H9 (cell line): ENCODE measurements around the gene HECW1. TPM values are rescaled to one million over a fixed set of nuclear protein-coding genes. Genes with fewer than 3 reads are reported as not detected.

Experiments used
- DNase-seq: peaks from one replicate; pipeline ENCODE4 v3.0.0-alpha.2; 2017
- H2AFZ ChIP-seq: one replicate; pipeline ENCODE4 v1.6.1; 2013; ENCODE audit warnings: mild to moderate bottlenecking, low read length, control low read depth, moderate library complexity
- H2AK5ac ChIP-seq: 2 replicates; pipeline ENCODE4 v1.6.1; 2013; ENCODE audit warnings: low read length, control low read depth, mixed read lengths; ENCODE audit not compliant: insufficient read length
- H2BK120ac ChIP-seq: one replicate; pipeline ENCODE4 v1.6.1; 2013; ENCODE audit warnings: low read depth, mild to moderate bottlenecking, low read length, control low read depth, inconsistent platforms; ENCODE audit not compliant: poor library complexity, severe bottlenecking
- H2BK12ac ChIP-seq: 2 replicates; pipeline ENCODE4 v1.6.1; 2013; ENCODE audit warnings: low read length, control low read depth, mixed read lengths, low read depth; ENCODE audit not compliant: insufficient read length
- H2BK15ac ChIP-seq: 2 replicates; pipeline ENCODE4 v1.6.1; 2013; ENCODE audit warnings: low read depth, low read length, control low read depth
- H2BK20ac ChIP-seq: one replicate; pipeline ENCODE4 v1.6.1; 2013; ENCODE audit warnings: low read depth, mild to moderate bottlenecking, low read length, control low read depth, inconsistent platforms; ENCODE audit not compliant: poor library complexity, severe bottlenecking
- H2BK5ac ChIP-seq: 2 replicates; pipeline ENCODE4 v1.6.1; 2013; ENCODE audit warnings: low read length, control low read depth, mixed read lengths; ENCODE audit not compliant: insufficient read length
- H3K14ac ChIP-seq: 2 replicates; pipeline ENCODE4 v1.6.1; 2013; ENCODE audit warnings: low read length, control low read depth; ENCODE audit not compliant: insufficient read depth
- H3K18ac ChIP-seq: 2 replicates; pipeline ENCODE4 v1.6.1; 2013; ENCODE audit warnings: low read depth, mild to moderate bottlenecking, mixed read lengths, low read length, control low read depth; ENCODE audit not compliant: insufficient read length
- H3K23ac ChIP-seq: 2 replicates; pipeline ENCODE4 v1.6.1; 2013; ENCODE audit warnings: low read length, control low read depth, mixed read lengths, low read depth; ENCODE audit not compliant: insufficient read length
- H3K23me2 ChIP-seq: 2 replicates; pipeline ENCODE4 v1.6.1; 2013; ENCODE audit warnings: low read depth, mild to moderate bottlenecking, mixed read lengths, low read length, control low read depth; ENCODE audit not compliant: insufficient read length, poor library complexity, severe bottlenecking
- H3K27ac ChIP-seq: 2 replicates; pipeline ENCODE4 v1.5.1; 2013; ENCODE audit warnings: low read length, control low read depth, mixed read lengths, low read depth; ENCODE audit not compliant: insufficient read length
- H3K27me3 ChIP-seq: 2 replicates; pipeline ENCODE4 v1.6.1; 2013; ENCODE audit warnings: low read length, control low read depth, inconsistent platforms; ENCODE audit not compliant: insufficient read depth
- H3K4ac ChIP-seq: 2 replicates; pipeline ENCODE4 v1.6.1; 2013; ENCODE audit warnings: low read depth, mild to moderate bottlenecking, control low read depth, inconsistent platforms, low read length, moderate library complexity
- H3K4me1 ChIP-seq: 2 replicates; pipeline ENCODE4 v1.6.1; 2013; ENCODE audit warnings: low read length, control low read depth, inconsistent platforms; ENCODE audit not compliant: insufficient read depth
- H3K4me2 ChIP-seq: 2 replicates; pipeline ENCODE4 v1.6.1; 2013; ENCODE audit warnings: low read length, control low read depth, mixed read lengths; ENCODE audit not compliant: insufficient read length, insufficient read depth
- H3K56ac ChIP-seq: 2 replicates; pipeline ENCODE4 v1.6.1; 2013; ENCODE audit warnings: low read depth, mild to moderate bottlenecking, mixed read lengths, low read length, control low read depth; ENCODE audit not compliant: insufficient read length
- H3K79me1 ChIP-seq: 2 replicates; pipeline ENCODE4 v1.6.1; 2013; ENCODE audit warnings: low read depth, mild to moderate bottlenecking, moderate library complexity, low read length, control low read depth, inconsistent platforms; ENCODE audit not compliant: insufficient read depth, poor library complexity, severe bottlenecking
- H3K79me2 ChIP-seq: 2 replicates; pipeline ENCODE4 v1.6.1; 2013; ENCODE audit warnings: low read length, control low read depth, inconsistent platforms; ENCODE audit not compliant: insufficient read depth
- H3K9ac ChIP-seq: 2 replicates; pipeline ENCODE4 v1.6.1; 2013; ENCODE audit warnings: low read length, control low read depth, mixed read lengths; ENCODE audit not compliant: insufficient read length; ENCODE audit errors: extremely low read depth
- H3K9me3 ChIP-seq: one replicate; pipeline ENCODE4 v1.6.1; 2013; ENCODE audit warnings: low read depth, low read length, inconsistent platforms; ENCODE audit not compliant: control insufficient read depth
- H3T11ph ChIP-seq: one replicate; pipeline ENCODE4 v1.6.1; 2013; ENCODE audit warnings: mild to moderate bottlenecking, low read length, control low read depth, inconsistent platforms
- H4K20me1 ChIP-seq: one replicate; pipeline ENCODE4 v1.6.1; 2013; ENCODE audit not compliant: control insufficient read depth, insufficient read length, insufficient read depth
- H4K5ac ChIP-seq: 2 replicates; pipeline ENCODE4 v1.6.1; 2013; ENCODE audit warnings: low read depth, mild to moderate bottlenecking, mixed read lengths, low read length, control low read depth; ENCODE audit not compliant: insufficient read length
- H4K8ac ChIP-seq: replicated peaks from 2 replicates; pipeline ENCODE4 v1.6.1; 2013; ENCODE audit warnings: low read length, control low read depth, mixed read lengths, low read depth; ENCODE audit not compliant: insufficient read length
- H4K91ac ChIP-seq: 2 replicates; pipeline ENCODE4 v1.6.1; 2013; ENCODE audit warnings: low read depth, mild to moderate bottlenecking, moderate library complexity, mixed read lengths, low read length, control low read depth; ENCODE audit not compliant: insufficient read length
- H3K27ac Mint-ChIP-seq, 3 experiments: 2 replicates in 2 of 3; 3 replicates in 1 of 3; pipeline ENCODE4 v1.8.0; 2020 to 2021; ENCODE audit warnings: mixed read lengths in 3 of 3, mild to moderate bottlenecking in 1 of 3, moderate library complexity in 1 of 3
- H3K27me3 Mint-ChIP-seq: 2 replicates; pipeline ENCODE4 v1.8.0; 2021; ENCODE audit warnings: low read depth, mild to moderate bottlenecking, moderate library complexity, mixed read lengths
- H3K36me3 Mint-ChIP-seq, 3 experiments: 2 replicates in 2 of 3; 3 replicates in 1 of 3; pipeline ENCODE4 v1.8.0; 2020 to 2021; ENCODE audit warnings: low read depth in 3 of 3, mixed read lengths in 3 of 3; ENCODE audit not compliant: insufficient read depth in 1 of 3
- H3K4me1 Mint-ChIP-seq, 2 experiments: 2 replicates each; pipeline ENCODE4 v1.8.0; 2020; ENCODE audit warnings: mixed read lengths in 2 of 2
- H3K4me3 Mint-ChIP-seq, 2 experiments: 2 replicates in 1 of 2; 3 replicates in 1 of 2; pipeline ENCODE4 v1.8.0; 2020 to 2021; ENCODE audit warnings: mild to moderate bottlenecking in 2 of 2, mixed read lengths in 2 of 2, moderate library complexity in 1 of 2
- H3K9me3 Mint-ChIP-seq, 2 experiments: 2 replicates in 1 of 2; 3 replicates in 1 of 2; pipeline ENCODE4 v1.8.0; 2020; ENCODE audit warnings: mild to moderate bottlenecking in 2 of 2, mixed read lengths in 2 of 2, moderate library complexity in 1 of 2
- WGBS: extraction: QIAGEN DNeasy Blood & Tissue Kit; methylation state at CpG from one replicate; pipeline ENCODE4 v1.1.7; 2013; ENCODE audit warnings: missing lambda C conversion rate, low lambda C conversion rate, mixed read lengths; ENCODE audit not compliant: insufficient read length; ENCODE audit errors: extremely low coverage; 5-methylcytosine and 5-hydroxymethylcytosine counted together
- total RNA-seq: library from RNA; stranded (reverse); gene quantifications from 2 replicates; pipeline ENCODE4 v1.2.1, GENCODE V29; 2021
- TF ChIP-seq, protein P1 (sequence below): fragments of 200-600 bp; sonication (generic); conservative IDR thresholded peaks from 3 replicates; pipeline ENCODE4 v1.8.0; 2021; ENCODE audit warnings: antibody characterized with exemption, mild to moderate bottlenecking

Gene HECW1
- total RNA-seq, 1 experiment from 2014 or later: 5.0 TPM

DNA sequence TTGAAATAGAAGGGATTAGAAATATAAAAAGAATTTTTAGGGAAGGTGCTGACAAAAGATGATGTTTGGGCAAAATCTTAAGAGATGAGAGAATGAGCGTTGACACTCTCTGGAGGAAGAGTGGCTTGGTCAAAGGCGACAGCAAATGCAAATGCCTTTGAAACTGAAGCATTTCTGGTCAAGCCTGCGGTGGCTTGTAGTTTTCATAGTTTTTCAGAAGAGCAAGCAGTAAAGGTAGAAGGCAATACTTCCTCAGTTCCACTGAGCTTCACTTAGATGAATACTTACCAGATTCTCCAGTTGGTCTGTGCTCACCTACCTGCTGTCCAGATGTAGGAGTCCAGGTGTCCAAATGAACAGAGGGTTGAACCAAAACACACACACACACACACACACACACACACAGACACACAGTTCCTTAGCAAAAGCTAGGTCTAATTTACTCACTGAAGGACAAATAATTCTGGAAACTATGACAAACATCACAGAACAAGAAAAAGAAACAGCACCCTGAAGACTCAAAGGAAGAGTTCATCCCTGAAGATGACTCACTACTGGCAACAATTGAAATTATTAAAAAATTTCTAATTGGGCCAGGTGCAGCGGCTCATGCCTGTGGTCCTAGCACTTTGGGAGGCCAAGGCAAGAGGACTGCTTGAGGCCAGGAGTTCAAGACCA is 458.4 kb downstream of the HECW1 start:
- no peaks in the 10 kb centered on the region for H4K20me1 ChIP-seq
- H2BK5ac ChIP-seq: no peak overlapping the region
- DNase-seq: no peak
- no peaks in the 10 kb centered on the region for H3K36me3 Mint-ChIP-seq
- no peak overlapping the region for H3K27ac Mint-ChIP-seq
- no peaks in the 10 kb centered on the region for H3K9me3 ChIP-seq
- no peak overlapping the region for H2BK15ac ChIP-seq
- H3K4ac ChIP-seq: no peak overlapping the region
- H3K14ac ChIP-seq: no peak overlapping the region
- no peaks in the 10 kb centered on the region for H3K23me2 ChIP-seq
- no peak overlapping the region for H3K4me2 ChIP-seq
- no peak overlapping the region for H2BK12ac ChIP-seq
- H3K23ac ChIP-seq: no peak overlapping the region
- H3K4me1 Mint-ChIP-seq: no peaks in the 10 kb centered on the region
- H3K9ac ChIP-seq: no peak overlapping the region
- no peaks in the 10 kb centered on the region for H3K27me3 ChIP-seq
- no peak overlapping the region for H2BK120ac ChIP-seq
- H3K9me3 Mint-ChIP-seq: no peaks in the 10 kb centered on the region
- WGBS: no CpG with 5 or more reads among the region's 4 CpGs
- H2AFZ ChIP-seq: no peak overlapping the region
- H2AK5ac ChIP-seq: no peak overlapping the region
- no peak overlapping the region for H3T11ph ChIP-seq
- H4K91ac ChIP-seq: no peak overlapping the region
- H3K27me3 Mint-ChIP-seq: no peaks in the 10 kb centered on the region
- H3K4me3 Mint-ChIP-seq: no peak overlapping the region
- TF ChIP-seq, protein P1, sequence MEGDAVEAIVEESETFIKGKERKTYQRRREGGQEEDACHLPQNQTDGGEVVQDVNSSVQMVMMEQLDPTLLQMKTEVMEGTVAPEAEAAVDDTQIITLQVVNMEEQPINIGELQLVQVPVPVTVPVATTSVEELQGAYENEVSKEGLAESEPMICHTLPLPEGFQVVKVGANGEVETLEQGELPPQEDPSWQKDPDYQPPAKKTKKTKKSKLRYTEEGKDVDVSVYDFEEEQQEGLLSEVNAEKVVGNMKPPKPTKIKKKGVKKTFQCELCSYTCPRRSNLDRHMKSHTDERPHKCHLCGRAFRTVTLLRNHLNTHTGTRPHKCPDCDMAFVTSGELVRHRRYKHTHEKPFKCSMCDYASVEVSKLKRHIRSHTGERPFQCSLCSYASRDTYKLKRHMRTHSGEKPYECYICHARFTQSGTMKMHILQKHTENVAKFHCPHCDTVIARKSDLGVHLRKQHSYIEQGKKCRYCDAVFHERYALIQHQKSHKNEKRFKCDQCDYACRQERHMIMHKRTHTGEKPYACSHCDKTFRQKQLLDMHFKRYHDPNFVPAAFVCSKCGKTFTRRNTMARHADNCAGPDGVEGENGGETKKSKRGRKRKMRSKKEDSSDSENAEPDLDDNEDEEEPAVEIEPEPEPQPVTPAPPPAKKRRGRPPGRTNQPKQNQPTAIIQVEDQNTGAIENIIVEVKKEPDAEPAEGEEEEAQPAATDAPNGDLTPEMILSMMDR: no peak
- H3K4me1 ChIP-seq: no peaks in the 10 kb centered on the region
- H3K18ac ChIP-seq: no peak overlapping the region
- H3K56ac ChIP-seq: no peak overlapping the region
- no peak overlapping the region for H4K5ac ChIP-seq
- no peaks in the 10 kb centered on the region for H3K79me1 ChIP-seq
- peak overlapping the region; percentile 45 for H2BK20ac ChIP-seq
- H4K8ac ChIP-seq: no peak overlapping the region
- H3K27ac ChIP-seq: no peak overlapping the region
- H3K79me2 ChIP-seq: no peaks in the 10 kb centered on the region
